Upper lobe of left lung (tissue), 4 donors: ENCODE data around the gene CSNK1D.

ENCODE experiments used
- CTCF ChIP-seq, 6 experiments: fragments of 450-650 bp in 4 of 6; fragments of 200-600 bp in 2 of 6; sonication (generic) in 2 of 6; IDR thresholded peaks; one replicate each; pipeline ENCODE4 v1.5.1; 2016 to 2019; ENCODE audit warnings: antibody characterized with exemption in 6 of 6
- POLR2AphosphoS5 ChIP-seq, 2 donors: sonication (generic); formaldehyde crosslinking; IDR thresholded peaks; one replicate each; pipeline ENCODE4 v1.5.1; 2017; ENCODE audit warnings: antibody characterized with exemption in 2 of 2

- TF ChIP-seq CTCF (IDR thresholded peaks at IDR 0.05) (no peak), POLR2AphosphoS5 (IDR thresholded peaks at IDR 0.05) (no peak)
These were observed 7.4 kb downstream of the CSNK1D start for GRCh38 chr17:82266142-82266541.
